ENCODE measurements around the gene GALNT1.
A peak's percentile ranks its signal among the peaks of the same experiment; 100 is the strongest.

GALNT1 gene

DNA sequence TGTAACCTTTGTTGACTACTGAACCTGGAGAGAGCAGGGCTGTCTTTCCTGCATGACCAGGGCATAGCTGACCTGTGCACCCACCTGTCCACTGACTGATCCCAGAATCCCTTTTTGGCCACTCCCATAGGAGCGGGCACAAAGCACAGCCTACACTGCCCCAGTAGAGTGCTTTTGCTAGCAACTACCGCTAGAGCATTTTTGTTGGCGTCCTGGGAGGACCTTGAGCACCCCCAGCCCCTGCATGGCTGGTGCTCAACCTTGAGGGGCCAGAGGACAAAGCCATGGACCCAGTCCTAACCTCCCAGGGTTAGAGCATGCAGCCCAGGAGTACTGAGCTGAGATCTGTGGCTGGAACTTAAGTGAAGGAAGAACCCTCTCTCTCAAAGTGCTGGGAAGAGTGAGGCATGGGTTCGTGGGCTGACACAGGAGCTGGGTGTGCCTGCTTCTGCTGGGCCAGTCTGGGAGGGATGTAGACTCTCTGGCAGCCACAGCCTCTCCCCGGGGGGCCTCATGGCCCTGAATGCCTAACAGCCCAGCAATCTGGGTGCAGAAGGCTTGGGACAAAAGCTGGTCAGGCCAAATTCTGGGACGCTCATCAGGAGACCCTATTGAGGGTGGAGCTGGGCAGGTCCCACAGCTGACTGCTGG lies 140.0 kb downstream of the GALNT1 start:
- no peak for DNase-seq (ENCODE audit: low spot score)

- DNase-seq (ENCODE audit: low spot score), result no peak
Observed at GRCh38 chr18:35728676-35729075, 147.1 kb downstream of the GALNT1 start.

GRCh38 chr18:35729991-35730668 lies 148.6 kb downstream of the GALNT1 start:
- DNase-seq (ENCODE audit: low spot score), result no peak

DNA sequence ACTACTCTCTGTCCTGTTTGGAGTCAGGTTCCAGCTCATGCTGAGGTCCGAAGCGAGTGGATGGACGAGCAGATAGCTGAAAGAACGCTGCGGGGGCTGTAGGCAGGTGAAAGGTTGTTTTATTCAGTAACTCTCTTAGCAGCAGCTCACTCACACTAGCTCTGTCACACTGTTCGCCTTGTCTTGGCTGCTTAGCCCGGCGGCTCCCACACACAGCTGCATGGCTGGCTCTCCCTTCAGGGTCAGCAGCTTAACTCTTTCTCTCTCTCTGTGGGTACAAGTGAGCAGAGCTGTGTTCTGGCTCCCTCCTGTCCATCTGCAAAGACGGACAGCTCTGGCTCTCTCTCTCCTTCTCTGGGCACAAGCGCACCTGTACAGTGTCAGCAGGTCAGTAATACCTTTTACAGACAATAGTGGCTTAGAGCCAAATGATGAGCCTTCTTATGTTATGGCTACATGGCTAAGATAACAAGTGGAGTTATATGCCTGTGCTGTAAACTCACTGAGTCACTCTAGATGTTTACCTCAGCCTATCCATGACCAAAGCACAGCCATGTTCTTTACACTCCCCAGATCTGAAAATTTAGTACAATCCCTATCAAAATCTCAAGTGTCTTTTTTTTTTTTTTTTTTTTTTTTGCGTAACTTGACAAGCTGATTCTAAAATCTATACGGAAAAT lies 149.3 kb downstream of the GALNT1 start:
- no peak for DNase-seq (ENCODE audit: low spot score)

DNA sequence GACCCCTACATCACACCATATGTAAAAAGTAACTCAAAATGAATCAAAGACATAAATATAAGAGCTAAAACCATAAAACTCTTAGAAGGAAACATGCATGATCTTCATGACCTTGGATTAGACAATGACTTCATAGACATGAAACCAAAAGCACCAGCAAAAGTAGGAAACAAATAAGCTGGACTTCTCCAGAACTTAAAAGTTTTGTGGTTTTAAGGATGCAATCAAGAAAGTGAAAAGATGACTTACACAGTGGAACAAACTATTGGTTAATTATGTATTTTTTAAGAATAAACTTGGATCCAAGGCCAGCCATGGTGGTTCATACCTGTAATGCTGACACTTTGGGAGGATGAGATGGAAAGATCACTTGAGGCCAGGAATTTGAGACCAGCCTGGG lies 150.2 kb downstream of the GALNT1 start:
- DNase-seq (ENCODE audit: low spot score), result no peak

DNA sequence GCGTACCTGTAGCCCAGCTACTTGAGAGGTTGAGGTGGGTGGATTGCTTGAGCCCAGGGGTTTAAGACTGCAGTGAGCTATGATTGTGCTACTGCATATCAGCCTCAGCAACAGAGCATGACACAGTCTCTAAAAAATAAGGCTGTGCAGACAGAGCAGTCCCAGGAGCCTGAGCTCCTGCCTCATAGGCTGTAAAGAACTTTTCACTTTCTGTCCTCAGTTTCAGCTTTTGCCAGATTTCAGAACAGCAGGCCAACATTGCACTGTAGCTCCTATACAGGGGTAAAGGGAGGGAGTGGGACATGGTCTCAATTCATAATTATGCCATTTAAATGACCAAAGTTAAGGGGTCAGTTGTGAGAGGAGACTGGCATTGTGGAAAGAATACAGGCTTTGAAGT lies 150.6 kb downstream of the GALNT1 start:
- DNase-seq (ENCODE audit: low spot score), result no peak

DNA sequence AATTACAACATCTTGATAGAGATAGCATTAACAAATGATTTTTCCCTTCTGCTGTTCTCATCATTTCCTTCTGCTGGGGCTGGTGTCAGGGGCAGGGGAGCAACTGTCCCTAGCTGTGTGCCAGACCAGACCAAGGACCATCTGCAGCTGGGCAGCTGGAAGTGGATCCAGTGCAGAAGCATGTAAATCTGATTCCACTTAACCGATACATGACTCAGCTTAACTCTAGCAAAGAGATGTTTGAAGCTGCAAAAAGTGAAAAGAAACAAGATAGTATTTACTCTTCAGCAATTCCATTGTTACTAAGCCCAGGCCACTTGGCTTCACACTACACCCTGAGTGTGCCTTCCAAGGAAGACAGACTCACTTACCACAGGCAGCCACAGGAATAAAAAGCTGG lies 151.1 kb downstream of the GALNT1 start:
- DNase-seq (ENCODE audit: low spot score), result no peak

GRCh38 chr18:35733408-35733807 lies 151.9 kb downstream of the GALNT1 start:
- DNase-seq (ENCODE audit: low spot score), result no peak

GRCh38 chr18:35736696-35737095 lies 155.2 kb downstream of the GALNT1 start:
- no peak for DNase-seq (ENCODE audit: low spot score)

DNA sequence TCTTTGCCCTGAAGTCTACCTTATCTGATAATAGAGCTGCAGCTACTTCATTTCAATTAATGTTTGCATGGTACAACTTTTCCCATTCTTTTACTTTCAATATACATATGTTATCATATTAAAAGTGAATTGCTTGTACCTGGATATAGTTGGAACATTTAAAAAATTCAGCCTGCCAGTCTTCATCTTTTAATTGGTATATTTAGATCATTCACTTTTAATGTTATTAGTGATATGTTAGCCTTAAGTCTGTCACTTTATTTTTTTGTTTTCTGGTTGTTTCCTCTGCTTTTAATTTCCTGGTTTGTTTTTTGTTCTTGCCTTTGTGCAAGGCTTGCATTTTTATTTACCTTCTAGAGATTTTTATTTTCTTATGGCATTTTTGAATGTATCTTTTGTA lies 158.2 kb downstream of the GALNT1 start:
- no peak for DNase-seq (ENCODE audit: low spot score)

GRCh38 chr18:35740656-35741055 lies 159.1 kb downstream of the GALNT1 start:
- no peak for DNase-seq (ENCODE audit: low spot score)

DNA sequence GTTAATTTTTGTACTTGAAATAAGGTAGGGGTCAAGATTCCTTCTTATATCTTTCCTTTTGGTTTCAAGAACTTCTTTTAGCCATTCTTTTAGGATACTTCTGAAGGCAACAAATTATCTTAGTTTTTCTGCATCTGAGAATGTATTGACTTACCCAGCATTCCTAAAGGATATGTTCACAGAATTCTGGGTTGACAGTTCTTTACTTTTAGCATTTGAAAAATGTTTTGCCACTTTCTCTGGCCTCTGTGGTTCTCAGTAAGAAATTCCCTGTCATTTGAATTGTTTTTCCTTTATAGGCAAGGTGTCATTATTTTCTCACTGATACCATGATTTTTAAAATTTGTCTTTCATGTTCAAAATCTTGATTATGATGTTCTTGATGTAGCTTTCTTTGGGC lies 162.4 kb downstream of the GALNT1 start:
- no peak for DNase-seq (ENCODE audit: low spot score)

GRCh38 chr18:35745814-35746213 lies 164.3 kb downstream of the GALNT1 start:
- no peak for DNase-seq (ENCODE audit: low spot score)

DNA sequence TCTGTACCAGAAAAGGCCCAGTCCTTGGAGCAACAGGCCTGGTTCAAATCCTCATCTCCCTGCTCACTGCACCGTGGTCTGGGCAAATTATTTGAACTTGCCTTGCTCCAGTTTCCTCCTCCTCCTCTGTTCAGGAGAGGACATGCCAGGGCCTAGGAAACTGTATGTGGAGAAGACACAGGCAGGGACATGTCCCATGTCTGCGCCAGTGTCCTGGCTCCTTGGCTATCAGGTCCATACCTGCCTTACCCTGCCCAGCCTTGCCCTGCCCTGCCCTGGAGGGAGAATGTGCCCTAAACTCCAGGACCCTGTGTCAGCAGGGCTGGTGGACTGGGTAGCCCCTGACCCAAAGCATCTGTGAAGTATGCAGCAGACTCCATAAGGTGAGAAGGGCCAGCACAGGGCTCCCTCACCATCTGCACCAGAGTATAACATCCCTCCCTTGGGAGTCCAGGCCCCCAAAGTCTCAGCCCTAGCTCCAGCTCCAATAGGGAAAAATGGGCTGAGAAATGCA lies 165.3 kb downstream of the GALNT1 start:
- DNase-seq (ENCODE audit: low spot score), result no peak

GRCh38 chr18:35747894-35748472 lies 166.4 kb downstream of the GALNT1 start:
- no peak for DNase-seq (ENCODE audit: low spot score)

GRCh38 chr18:35749701-35750100 lies 168.2 kb downstream of the GALNT1 start:
- no peak for DNase-seq (ENCODE audit: low spot score)

- DNase-seq (ENCODE audit: low spot score), result no peak
Observed at GRCh38 chr18:35750929-35751328, 169.4 kb downstream of the GALNT1 start.

- DNase-seq (ENCODE audit: low spot score), result no peak
Observed at GRCh38 chr18:35753306-35753910, 171.9 kb downstream of the GALNT1 start.

- DNase-seq (ENCODE audit: low spot score), result no peak
Observed at GRCh38 chr18:35754464-35754863, 172.9 kb downstream of the GALNT1 start.

GRCh38 chr18:35755369-35755768 lies 173.8 kb downstream of the GALNT1 start:
- no peak for DNase-seq (ENCODE audit: low spot score)

- DNase-seq (ENCODE audit: low spot score), result peak; percentile 47
Observed at GRCh38 chr18:35756506-35757117, 175.1 kb downstream of the GALNT1 start.

Measured in cerebellar cortex (tissue), 1 donor.